ENCODE measurements around the gene FADS1.
A peak's percentile ranks its signal among the peaks of the same experiment; 100 is the strongest.

FADS1 gene

GRCh38 chr11:61756147-61756451, 60.7 kb downstream of the FADS1 start:
- DNase-seq: no peak

GRCh38 chr11:61754534-61755482, 62.0 kb downstream of the FADS1 start:
- no peak for DNase-seq

- no peak for DNase-seq
Observed at GRCh38 chr11:61753672-61754071, 63.1 kb downstream of the FADS1 start.

- no peak for DNase-seq
Observed at GRCh38 chr11:61752925-61753521, 63.8 kb downstream of the FADS1 start.

- DNase-seq: peak; percentile 76
Observed at GRCh38 chr11:61752117-61752924, 64.5 kb downstream of the FADS1 start, which contains the start of gene MYRF. Gene MYRF (plus strand): TSS chr11:61752636. CDS start chr11:61752745, 109 bp downstream.

- no peak for DNase-seq
Observed at GRCh38 chr11:61751384-61751783, 65.4 kb downstream of the FADS1 start.

DNA sequence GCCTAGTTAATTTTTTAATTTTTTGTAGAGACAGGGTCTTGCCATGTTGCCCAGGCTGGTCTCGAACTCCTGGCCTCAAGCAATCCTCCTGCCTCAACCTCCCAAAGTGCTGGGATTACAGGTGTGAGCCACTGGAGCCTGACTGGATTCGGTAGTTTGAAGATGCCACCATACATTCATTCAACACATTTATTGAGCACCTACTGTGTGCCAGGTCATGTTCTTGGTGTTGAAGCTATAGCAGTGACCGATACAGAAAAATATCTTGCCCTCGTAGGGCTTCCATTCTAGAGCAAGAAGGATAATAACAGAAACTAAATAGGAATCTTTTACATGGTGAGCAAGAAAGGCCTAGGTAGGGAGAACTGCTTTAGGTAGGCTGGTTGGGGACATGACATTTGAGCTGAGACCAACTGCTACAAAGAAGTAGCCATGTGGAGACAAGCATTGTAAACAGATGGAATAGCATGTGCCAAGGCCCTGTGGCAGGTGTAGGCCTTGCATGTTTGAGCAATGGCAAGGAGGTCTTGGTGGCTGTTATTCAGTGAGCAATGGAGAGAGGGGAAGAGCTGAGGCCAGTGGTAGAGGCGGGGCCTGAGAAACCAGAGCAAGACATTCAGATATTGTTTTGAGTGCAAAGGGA, 66.1 kb downstream of the FADS1 start:
- DNase-seq: no peak

All from eye (tissue), 1 donor.